Myocyte (in vitro differentiated cells): ENCODE data around the gene ATP6V1G2. TPM values are rescaled to one million over a fixed set of nuclear protein-coding genes. Genes with fewer than 3 reads are reported as not detected.
A peak's percentile ranks its signal among the peaks of the same experiment; 100 is the strongest.

Source experiments
- DNase-seq: peaks from one replicate; pipeline ENCODE4 v3.0.0-alpha.2; 2012; ENCODE audit warnings: low read depth
- total RNA-seq: library from RNA; depleted of rRNA; stranded (reverse); fragments of >200 nt; gene quantifications from 2 replicates; pipeline ENCODE4 v1.2.3, GENCODE V29; 2014

ATP6V1G2 gene
- total RNA-seq, 1 donor from 2014 or later: 4.8 TPM

DNA sequence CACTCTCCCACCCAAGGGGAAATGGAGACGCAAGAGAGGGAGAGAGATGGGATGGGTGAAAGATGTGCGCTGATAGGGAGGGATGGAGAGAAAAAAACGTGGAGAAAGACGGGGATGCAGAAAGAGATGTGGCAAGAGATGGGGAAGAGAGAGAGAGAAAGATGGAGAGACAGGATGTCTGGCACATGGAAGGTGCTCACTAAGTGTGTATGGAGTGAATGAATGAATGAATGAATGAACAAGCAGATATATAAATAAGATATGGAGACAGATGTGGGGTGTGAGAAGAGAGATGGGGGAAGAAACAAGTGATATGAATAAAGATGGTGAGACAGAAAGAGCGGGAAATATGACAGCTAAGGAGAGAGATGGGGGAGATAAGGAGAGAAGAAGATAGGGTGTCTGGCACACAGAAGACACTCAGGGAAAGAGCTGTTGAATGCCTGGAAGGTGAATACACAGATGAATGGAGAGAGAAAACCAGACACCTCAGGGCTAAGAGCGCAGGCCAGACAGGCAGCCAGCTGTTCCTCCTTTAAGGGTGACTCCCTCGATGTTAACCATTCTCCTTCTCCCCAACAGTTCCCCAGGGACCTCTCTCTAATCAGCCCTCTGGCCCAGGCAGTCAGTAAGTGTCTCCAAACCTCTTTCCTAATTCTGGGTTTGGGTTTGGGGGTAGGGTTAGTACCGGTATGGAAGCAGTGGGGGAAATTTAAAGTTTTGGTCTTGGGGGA lies 29.7 kb upstream of the ATP6V1G2 start:
- no peak for DNase-seq

DNA sequence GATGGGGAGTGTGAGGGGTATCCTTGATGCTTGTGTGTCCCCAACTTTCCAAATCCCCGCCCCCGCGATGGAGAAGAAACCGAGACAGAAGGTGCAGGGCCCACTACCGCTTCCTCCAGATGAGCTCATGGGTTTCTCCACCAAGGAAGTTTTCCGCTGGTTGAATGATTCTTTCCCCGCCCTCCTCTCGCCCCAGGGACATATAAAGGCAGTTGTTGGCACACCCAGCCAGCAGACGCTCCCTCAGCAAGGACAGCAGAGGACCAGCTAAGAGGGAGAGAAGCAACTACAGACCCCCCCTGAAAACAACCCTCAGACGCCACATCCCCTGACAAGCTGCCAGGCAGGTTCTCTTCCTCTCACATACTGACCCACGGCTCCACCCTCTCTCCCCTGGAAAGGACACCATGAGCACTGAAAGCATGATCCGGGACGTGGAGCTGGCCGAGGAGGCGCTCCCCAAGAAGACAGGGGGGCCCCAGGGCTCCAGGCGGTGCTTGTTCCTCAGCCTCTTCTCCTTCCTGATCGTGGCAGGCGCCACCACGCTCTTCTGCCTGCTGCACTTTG lies 29.0 kb upstream of the ATP6V1G2 start, which contains the start of gene TNF:
Gene TNF, plus strand, starts transcription at position 231 of the 567 bp plus-strand sequence. Its CDS starts 177 bp downstream, at position 408.
- no peak for DNase-seq

GRCh38 chr6:31574106-31575061 lies 28.0 kb upstream of the ATP6V1G2 start:
- DNase-seq: no peak

- DNase-seq: no peak
Observed at GRCh38 chr6:31573239-31574105, 27.1 kb upstream of the ATP6V1G2 start.

DNA sequence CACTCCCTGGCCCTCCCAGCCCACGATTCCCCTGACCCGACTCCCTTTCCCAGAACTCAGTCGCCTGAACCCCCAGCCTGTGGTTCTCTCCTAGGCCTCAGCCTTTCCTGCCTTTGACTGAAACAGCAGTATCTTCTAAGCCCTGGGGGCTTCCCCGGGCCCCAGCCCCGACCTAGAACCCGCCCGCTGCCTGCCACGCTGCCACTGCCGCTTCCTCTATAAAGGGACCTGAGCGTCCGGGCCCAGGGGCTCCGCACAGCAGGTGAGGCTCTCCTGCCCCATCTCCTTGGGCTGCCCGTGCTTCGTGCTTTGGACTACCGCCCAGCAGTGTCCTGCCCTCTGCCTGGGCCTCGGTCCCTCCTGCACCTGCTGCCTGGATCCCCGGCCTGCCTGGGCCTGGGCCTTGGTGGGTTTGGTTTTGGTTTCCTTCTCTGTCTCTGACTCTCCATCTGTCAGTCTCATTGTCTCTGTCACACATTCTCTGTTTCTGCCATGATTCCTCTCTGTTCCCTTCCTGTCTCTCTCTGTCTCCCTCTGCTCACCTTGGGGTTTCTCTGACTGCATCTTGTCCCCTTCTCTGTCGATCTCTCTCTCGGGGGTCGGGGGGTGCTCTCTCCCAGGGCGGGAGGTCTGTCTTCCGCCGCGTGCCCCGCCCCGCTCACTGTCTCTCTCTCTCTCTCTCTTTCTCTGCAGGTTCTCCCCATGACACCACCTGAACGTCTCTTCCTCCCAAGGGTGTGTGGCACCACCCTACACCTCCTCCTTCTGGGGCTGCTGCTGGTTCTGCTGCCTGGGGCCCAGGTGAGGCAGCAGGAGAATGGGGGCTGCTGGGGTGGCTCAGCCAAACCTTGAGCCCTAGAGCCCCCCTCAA lies 25.9 kb upstream of the ATP6V1G2 start, which contains the start of gene LTA:
Gene LTA, plus strand, starts transcription at position 249 of the 871 bp plus-strand sequence. Its CDS starts 454 bp downstream, at position 703.
- DNase-seq: no peak

DNA sequence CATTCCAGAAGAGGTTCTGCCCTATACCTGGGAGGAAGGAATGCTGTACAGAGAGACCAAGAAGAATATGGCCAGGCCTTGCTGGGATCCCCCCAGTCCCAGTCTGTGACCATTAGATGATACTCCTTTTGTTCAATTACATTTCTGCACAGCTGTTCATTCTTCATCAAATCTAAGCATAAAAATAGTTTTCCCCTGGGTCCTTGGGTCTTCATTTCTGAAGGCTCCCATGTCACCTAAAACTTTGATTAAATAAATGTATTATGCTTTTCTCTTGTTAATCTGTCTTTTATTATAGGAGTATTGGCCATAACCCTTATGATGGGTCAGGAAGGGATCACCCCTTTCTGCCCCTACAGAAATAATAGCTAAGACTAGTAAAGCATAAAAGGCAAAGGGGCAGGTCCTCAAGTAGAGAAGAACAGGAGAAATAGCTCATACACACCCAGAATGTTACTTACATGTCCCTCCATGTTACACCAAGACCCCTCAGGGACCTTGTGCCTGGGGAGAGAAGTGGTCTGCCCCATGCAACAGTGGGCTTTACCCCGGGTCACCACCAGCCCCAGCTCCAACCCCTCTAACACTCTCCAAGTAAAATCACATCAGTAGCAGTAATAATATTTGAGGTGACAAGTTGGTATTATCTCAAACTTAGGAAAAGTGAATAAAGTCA lies 23.6 kb upstream of the ATP6V1G2 start:
- DNase-seq: no peak

- no peak for DNase-seq
Observed at GRCh38 chr6:31568537-31568961, 22.1 kb upstream of the ATP6V1G2 start.

DNA sequence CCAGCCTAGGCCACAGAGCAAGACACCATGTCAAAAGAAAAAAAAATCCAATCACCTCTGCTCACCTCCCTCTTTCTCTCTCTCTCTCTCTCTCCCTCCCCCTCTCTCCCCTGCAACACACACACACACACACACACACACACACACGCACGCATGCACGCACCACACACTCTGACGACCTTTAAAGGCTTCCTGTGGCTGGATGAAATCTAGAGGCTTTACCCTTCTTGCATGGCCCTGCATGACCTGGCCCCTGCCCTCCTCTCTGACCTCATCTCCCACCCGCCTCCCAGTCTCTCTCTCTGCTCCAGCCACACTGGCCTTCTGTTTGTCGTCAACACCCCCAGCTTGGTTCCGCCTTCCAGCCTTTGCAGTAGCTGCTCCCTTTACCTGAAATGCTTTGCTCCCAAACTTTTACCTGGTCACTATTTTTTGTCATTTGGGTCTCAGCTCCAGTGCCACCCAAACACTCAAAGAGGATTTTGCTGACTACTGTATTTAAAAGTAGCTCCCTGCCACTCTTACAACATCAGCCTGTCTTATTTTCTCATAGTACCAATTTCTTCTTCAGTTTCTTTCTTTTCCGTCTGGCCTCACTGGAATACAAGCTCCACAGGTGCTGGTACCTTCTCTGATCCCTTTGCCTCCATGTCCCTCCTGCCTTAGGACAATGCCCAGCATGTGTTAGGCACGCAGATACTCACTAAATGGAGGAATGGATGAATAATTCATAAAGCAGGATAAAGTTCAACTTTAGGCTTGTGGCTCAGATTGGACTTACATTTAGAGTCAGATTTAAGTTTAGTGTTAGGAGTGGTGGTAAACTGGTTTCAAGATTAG lies 21.3 kb upstream of the ATP6V1G2 start:
- no peak for DNase-seq

DNA sequence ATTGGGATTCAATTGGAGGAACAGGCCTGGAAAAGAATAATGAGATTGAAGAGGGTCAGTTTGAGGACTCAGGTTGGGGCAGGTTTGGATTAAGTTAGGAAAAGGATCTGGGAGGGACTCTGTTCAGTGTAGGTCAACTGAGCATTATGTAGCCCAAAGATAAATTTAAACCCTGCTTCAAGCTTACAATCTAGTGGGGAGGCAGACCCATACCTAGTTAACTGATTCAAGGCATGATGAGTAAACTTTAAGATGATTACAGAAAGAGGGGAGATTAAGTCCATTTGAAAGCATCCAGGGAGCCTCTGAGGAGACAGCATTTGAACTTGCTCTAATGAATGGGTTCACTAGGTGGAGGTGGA lies 14.3 kb upstream of the ATP6V1G2 start:
- no peak for DNase-seq

GRCh38 chr6:31559958-31560696 lies 13.7 kb upstream of the ATP6V1G2 start:
- DNase-seq: peak; percentile 85

- no peak for DNase-seq
Observed at GRCh38 chr6:31559606-31559957, 13.2 kb upstream of the ATP6V1G2 start.

- DNase-seq: peak; percentile 55
Observed at GRCh38 chr6:31558631-31559500, 12.5 kb upstream of the ATP6V1G2 start.

DNA sequence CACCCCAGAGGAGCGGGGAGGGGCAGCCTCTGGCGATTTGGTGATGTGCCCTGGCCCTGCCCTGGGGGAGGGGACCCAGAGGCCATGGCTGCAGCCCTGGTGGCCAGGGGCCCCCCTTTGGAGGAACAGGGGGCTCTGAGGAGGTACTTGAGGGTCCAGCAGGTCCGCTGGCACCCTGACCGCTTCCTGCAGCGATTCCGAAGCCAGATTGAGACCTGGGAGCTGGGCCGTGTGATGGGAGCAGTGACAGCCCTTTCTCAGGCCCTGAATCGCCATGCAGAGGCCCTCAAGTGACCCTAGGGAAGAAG lies 11.9 kb upstream of the ATP6V1G2 start:
- DNase-seq: no peak

DNA sequence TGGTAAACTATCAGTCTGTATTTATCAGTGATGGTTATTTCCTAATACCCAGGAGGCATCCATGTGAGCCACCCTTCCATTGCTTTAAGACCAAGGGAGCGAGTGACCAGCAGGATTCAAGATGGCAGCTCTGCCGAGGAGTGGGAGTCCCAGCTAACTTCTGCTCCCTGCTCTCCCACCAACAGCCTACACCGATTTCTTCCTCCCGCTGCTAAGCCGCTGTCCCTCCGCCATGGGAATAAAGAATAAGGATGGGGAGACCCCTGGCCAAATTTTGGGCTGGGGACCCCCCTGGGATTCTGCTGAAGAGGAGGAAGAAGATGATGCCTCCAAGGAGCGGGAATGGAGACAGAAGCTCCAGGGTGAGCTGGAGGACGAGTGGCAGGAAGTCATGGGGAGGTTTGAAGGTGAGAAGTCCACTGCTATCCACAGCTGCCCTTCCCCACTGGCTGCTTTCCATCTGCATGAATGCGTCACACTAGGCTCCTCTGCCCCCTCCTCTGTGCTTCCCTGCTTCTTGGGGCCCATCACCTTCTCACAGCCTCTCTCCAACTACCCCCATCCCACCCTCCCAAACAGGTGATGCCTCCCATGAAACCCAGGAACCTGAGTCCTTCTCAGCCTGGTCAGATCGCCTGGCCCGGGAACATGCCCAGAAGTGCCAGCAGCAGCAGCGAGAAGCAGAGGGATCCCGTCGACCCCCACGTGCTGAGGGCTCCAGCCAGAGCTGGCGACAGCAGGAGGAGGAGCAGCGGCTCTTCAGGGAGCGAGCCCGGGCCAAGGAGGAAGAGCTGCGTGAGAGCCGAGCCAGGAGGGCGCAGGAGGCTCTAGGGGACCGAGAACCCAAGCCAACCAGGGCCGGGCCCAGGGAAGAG lies 11.3 kb upstream of the ATP6V1G2 start:
- no peak for DNase-seq

DNA sequence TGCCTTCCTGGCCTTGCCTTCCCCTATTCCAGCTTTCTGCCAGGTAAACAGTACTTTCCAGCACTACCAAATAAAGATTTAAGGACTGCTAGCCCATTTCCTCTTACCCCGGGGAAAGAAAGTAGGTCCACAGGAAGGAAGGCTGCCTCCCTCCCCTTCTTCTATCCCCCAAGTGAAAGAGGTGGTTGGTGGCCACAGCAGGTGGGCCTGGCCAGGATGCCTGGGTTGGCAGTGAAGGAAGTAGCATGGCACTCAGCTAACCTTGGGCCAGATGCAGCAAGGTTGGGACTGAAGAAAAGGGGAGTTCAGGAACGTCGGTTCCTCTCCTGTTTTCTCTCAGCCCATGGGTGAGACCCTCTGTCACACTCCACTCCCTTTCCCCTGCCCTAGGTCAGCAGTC lies 9.9 kb upstream of the ATP6V1G2 start:
- no peak for DNase-seq

DNA sequence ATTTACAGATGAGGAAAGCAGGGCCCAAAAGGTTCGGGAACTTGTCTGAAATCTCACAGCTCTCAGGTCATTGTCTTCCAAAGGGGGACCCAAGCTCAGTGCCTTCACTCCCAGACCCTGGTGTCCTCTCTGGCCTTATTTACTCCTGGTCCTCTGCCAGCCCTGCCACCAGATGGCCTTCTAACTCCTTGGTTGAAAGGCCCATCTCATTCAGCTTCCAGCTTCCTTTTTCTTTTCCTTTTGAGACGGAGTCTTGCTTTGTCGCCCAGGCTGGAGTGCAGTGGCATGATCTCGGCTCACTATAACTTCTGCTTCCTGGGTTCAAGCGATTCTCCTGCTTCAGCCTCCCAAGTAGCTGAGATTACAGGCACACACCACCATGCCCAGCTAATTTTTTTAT lies 5.0 kb upstream of the ATP6V1G2 start:
- peak; percentile 52 for DNase-seq
